Activated CD4-positive, alpha-beta T cell treated with anti-CD3 and anti-CD28 coated beads for 24 hours (primary cell): ENCODE data around the gene DUS2.

ENCODE experiments used
- DNase-seq, 2 donors: peaks; one replicate each; pipeline ENCODE4 v3.0.0-alpha.2; 2020; ENCODE audit warnings: low read depth in 2 of 2

Gene DUS2

DNA sequence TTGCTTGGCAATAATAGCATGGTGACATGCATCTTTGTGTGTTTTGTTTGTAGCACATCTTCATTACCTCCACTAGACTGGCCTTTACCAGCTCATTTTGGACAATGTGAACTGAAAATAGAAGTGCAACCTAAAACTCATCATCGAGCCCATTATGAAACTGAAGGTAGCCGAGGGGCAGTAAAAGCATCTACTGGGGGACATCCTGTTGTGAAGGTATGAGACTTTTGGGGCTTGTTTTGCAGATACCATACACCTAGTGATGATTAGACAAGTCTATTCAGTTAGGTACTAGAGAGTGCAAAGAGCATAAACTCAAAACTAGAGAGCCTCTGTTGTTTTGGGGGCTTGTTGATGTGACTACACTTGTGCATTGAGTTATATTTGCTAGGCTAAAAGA is 103.3 kb downstream of the DUS2 start:
- DNase-seq = no peak

DNA sequence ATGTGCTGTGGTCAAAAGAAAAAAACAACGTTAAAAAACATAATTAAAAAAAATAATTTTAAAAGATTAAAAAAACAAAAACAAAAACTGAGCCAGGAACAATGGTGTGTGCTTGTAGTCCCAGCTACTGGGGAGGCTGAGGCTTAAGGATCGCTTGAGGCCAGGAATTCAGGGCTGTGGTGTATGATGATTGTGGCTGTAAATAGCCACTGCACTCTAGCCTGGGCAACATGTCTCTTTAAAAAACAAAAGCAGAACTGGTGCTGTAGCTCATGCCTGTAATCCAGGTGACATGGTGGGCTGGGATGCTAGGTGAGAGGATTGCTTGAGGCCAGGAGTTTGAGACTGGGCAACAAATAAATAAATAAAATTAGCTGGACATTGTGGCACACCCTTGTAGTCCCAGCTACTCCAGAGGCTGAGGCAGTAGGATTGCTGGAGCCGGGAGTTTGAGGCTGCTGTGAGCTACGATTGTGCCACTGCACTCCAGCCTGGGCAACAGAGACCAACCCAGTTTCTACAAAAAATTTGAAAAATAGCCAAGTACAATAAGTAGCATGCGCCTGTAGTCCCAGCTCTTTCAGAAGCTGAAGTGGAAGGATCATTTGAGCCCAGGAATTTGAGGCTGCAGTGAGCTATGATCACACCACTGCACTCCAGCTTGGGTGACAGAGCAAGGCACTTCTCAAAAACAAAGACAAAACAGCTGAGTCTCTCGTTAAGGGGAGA is 105.7 kb downstream of the DUS2 start:
- no peak for DNase-seq
